Inflammatory macrophage treated with lipopolysaccharide for 1 hour (primary cell): Measurements from ENCODE around the gene HOXD3.

Source experiments
- DNase-seq, 2 donors: peaks; one replicate each; pipeline ENCODE4 v3.0.0-alpha.2; 2020 to 2022

Gene HOXD3

DNA sequence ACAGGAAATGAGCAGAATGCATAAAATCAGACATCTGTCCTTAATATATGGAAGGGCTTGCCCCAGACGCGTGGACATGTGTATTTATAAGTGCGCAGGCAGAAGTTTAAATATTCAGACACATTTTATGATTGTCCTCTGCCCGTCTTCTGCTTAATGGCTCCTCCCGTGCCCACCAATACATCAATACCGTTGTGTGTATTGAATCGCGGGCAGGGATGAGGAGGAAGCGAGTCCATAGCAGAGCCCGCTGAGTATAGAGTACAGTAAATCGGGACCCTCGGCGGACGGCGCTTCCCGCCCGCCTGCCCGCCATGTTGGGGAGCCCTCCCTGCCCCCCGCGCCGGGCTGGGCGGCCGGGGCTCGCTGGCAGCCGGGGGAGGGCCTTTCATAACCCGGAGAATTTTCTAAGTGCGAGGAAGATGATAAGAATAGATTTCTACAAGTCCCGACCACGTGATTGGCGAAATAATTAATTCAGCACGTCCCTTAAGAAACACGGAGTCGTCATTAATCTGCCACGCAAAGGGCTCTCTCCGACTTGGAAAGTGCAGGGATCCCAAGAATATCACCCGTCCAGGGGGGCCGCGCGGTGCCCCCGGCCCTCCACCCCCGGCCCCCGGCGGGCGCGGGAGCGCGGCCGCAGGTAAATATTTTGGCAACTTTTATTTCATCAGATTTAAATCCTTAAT, at the start of gene HOXD3:
Gene HOXD3 (plus strand): TSS at position 501 of the 692 bp plus-strand sequence. CDS start 11,808 bp downstream, outside the sequence.
- DNase-seq, result no peak

DNA sequence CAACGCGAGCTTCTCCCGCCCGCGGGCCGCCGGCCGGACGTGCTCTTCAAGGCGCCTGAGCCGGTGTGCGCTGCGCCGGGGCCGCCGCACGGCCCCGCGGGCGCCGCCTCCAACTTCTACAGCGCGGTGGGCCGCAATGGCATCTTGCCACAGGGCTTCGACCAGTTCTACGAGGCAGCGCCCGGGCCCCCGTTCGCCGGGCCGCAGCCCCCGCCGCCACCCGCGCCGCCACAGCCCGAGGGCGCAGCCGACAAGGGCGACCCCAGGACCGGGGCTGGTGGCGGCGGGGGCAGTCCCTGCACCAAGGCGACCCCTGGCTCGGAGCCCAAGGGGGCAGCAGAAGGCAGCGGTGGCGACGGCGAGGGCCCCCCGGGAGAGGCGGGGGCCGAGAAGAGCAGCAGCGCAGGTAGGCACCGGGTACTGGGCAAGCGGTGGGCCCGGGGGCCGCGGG, 49.4 kb upstream of the HOXD3 start:
- DNase-seq, result no peak

DNA sequence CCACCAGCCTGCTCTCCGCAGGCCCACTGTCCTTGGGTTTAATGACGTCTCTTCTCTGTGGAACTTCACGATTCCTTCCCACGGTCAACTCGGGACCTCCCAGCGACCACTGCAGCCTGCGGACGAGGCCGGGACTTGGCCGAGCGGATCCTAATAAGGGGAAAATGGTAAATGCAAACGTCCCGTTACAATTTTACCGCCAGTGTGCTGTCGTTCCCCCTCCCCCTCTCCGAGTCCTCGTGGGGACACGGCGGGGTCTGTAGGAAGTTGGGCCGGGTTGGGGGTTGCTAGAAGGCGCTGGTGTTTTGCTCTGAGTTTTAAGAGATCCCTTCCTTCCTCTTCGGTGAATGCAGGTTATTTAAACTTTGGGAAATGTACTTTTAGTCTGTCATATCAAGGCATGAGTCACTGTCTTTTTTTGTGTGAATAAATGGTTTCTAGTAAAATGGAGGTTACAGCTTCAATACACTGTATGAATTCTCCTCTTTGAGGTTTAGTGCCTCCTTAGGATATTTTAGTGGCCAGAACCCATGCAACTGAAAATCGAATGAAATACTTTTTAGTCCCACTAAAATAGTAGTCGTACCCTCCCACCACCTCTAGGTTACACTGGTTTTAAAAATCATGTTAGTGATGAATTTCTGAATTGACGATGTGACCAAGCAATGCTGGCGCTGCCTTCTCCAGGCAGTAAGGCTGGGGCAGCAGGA, 47.8 kb upstream of the HOXD3 start:
- DNase-seq, result no peak

DNA sequence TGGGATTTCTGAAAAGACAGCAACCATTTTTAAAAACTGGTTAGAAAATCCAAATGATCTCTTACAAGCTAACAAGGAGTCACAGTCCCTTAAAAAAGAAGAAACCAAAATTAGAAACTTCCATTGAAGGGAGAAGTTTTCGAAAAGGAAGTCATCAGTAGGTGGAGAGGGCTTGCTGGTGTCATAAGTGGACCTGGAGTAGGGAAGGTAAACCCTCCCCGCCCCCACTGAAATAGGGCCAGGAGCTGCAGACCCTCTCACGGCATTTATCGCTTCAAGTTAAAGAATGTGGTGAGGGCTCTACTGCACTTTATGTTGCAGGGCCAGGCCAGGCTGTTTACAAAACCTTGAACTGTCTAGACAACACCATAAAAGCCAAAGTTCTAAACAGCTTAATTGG, 47.2 kb upstream of the HOXD3 start:
- DNase-seq, result no peak

DNA sequence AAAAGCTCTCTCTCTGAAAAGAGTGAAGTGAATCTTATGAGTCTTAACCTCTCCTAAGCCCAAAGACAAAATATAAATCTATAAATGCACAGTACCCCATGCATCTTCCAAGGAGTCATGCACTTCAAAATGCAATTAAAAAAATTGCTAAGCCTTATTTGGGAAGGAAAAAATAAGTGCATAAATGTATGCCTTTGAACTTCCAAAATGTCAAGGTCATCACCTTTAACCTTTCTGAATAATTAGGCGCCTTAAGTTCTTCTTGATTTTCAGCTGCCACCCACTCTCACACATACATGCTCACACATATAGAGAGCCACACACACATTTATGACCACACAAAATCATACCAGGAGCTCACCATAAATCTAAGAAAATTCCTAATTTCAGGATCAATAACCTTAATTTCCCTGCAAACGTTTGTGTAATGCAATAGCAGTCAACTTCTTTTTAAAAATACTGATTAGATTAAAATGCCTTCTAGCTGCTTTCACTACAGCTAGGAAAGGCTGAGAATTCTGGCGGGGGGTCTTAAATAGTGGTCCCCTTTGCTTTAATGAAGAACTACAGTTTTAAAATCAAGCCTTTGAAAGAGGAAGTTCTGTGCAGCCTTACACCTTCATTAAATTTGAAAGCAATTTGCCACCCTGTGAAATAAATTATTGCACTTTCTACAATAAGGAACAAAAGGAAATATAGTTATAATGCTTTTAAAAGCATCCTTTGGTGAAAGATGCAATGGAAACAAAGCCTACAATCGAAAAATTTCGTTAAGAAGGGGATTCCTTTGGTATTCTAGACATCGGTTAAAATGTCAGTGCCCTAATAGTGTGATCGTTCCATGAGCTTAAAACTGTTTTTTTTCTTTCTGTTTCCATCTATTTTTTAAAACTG, 46.4 kb upstream of the HOXD3 start:
- no peak for DNase-seq

DNA sequence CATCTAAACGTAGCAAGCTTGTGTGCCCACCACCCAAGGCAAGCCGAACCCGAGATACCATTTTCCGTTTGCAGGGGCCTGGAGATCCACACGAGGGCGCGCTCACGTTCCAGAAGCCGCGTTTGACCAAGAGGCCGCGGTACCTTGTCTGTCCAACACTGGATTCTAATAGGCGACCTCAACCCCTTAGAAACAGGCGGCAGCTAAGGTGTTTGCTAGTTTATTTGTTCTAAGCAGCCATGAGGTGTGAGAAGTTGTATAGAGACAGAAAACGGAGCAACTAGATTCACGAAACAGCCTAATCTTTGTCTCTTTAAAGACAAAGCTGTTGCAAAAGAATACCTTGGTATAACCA, 45.8 kb upstream of the HOXD3 start:
- DNase-seq, result peak in 1 of 2 donors; percentile 22

DNA sequence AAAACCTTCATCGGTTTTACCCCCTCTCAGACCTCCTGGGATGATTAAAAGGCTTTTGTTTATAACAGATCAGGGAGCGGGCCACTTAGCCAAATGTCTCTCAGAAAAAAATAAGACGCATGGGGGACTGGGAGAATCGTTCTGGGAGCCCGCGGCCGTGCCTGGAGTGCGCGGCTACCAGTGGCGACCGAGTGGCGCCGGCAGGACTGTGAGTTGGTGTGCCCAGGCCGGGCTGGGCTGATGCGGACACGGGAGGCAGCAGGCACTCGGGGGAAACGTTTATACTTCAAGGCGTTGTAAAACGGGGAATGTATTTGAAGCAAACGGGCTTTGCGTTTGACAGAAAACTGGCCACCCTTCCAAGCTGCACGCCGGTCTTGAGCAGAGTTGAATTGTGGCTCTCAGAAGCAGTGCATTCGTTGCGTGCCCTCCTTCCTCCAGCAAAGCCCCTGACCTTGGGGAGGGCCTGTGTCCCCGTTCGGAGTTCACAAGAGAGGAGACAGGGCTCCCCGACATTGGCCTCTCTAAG, 45.2 kb upstream of the HOXD3 start:
- DNase-seq, result no peak

DNA sequence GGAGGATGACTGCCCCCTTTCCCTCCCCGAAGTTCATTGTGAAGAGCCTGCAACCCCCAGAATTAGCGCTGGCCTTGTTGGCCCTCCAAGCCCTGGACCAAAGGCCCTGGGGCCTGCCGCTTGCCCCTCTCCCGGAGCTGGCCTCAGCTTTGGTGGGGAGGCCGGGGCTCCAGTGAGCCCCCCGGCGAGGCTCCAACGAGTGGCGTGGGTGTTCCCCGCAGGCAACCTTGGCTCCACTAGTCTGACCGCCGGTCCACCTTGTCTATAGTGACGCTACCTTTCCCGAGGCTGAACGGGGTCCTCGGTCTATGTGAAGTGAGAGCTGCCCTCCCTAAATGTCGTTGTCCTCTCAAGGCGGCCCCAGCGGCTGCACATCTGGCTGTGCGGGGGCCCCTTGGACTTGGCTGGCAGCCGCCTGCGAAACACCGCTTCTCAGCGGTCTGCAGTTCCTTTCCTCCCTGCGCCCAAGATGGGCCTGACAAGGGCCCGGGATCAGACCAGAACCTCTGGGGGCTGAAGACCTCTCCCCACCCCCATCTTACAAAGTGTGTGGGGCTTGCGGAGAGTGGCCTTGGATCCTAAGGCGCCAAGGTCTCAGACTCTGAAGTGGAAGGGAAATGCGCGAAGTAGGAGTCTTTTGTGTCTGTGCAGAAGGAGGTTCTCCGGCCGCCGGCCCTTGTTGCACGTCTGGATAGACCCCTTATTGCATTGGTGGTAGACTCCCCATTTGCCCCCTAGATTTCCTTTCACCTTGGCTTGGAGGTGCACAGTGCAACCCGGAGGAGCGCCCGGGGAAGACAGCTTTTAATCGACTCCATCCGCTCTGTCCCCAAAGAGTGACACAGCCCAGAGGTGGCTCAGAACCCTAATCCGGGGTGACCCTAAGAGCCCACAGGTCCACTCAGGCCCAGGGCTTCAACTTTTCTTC, 44.5 kb upstream of the HOXD3 start:
- no peak for DNase-seq

DNA sequence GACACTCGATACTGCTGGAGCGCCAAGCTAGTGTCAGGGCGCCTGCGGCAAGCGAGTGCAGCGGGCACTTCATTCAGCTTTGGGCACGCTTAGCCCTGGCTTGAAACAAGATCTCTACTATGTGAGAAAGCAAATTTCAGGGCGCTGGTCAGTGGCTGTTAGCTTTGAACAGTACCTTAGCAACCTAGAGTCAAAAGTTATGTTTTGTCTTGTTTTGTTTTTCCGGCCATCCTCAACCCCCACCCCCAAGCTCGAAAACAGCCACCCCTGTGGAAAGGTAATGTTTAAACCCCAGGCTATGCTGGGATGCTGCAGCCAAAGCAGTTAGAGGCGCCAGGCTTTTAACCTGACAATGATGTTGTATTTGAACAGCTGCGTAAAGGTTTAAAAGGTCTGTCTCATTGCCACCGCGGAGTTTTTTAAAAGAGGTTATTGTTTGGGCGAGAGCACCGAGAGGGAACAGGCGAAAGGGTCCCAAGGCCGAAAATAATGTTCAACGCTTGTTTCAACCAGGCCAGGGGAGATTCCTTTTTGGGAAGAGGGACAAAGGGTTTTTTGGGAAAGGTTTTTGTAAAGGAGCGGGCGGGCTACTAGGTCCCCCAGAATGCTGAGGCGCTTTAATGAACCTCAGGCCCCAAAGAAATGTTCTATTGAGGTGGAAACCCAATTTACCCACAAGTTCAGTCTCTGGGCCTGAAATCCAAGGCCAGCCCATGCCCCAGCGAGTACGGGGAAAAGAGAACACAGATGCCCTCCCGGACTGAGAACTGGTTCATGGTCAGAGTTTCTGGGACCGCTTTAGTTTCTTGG, 42.8 kb upstream of the HOXD3 start:
- DNase-seq, result no peak

DNA sequence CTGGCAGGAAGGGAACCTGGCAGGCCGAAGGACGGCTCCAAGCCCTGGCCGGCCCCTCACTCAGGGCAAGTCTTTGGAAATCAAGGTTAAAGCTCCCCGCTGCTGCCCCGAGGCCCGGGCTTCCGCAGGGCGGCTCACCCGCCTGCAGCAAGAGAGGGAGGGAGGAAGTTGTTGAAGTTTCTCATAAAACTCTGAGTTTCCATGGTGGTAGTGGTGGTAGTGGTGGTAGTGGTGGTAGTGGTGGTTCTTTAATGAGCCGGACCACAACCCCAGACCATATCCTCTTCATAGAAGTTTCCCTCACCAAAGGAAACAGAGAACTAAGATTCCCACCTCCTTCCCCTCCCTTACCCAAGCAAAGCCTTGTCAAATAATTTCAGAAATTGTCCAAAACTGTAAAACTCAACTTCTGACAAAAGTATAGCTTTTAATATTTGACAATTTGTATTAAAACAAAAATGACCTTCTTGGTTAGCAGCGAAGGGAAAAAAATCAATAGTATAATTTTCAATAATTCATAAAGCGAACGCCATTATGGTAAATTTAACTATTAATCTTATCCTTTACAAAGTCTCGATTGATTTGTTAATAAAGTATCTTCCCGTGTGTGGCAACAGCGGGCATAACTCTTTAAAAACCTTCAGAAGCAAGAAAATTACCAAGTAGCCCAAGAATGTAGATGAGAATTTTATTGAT, 42.0 kb upstream of the HOXD3 start:
- no peak for DNase-seq

DNA sequence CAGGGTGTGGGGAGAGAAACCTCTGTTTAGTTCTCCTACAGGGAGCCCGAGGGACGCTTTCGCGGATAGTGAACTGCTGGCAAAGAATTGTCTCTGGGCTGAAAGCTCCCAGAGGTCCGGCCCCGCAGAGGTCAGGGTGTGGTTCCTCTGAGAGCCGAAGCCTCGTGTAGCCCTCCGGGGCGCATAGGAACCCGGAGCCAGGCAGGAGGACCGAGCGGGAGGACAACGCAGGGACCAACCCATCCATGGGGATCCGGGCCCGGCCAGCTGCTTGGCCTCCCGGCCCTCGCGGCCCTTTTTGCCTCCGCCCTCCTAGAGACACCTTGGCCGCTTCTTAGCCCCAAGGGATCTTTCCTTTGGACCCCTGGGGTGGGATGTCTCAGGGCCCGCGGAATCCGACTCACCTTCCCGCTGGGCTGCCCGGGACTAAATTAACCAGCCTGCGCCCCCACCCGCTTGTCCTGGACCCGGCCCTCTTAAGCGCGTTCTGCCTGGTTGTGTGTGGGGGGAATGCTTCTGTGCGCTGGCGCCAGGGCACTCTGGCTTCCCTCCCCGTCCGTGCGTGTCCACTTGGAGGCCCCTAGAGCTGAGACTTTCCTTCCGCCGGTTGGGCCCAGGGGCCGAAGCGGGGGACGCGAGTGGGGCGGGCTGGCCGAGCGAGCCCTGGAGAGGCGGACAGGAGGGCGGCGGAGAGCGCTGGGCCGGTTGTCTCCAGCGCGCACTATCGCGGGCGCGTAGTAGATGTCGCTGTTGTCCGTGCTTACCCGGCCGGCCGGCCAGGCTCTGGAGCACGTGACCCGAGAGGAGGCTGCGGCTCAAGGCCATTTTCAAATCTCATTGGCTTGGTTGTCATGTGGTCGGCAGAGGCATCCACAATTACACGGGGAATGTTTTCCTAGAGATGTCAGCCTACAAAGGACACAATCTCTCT, 41.0 kb upstream of the HOXD3 start, which contains the start of gene HOXD10:
Gene HOXD10 (plus strand): TSS at position 896 of the 931 bp plus-strand sequence. CDS start 56 bp downstream, outside the sequence.
- no peak for DNase-seq

DNA sequence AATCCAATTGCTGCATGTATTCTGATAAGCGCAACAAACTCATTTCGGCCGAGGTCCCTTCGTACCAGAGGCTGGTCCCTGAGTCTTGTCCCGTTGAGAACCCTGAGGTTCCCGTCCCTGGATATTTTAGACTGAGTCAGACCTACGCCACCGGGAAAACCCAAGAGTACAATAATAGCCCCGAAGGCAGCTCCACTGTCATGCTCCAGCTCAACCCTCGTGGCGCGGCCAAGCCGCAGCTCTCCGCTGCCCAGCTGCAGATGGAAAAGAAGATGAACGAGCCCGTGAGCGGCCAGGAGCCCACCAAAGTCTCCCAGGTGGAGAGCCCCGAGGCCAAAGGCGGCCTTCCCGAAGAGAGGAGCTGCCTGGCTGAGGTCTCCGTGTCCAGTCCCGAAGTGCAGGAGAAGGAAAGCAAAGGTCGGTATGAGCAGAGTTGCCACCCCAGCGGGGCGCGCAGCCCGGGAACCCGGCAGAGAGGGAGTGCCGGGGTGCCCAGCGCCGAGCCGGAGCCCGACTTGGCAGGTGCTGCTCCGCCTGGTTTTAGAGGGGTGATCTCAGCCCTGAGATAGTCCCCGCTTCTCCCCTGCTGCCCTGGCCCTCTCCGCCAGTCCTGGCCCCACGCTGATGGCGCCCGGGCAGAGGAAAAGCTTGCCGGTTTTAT, 39.8 kb upstream of the HOXD3 start:
- DNase-seq, result no peak

DNA sequence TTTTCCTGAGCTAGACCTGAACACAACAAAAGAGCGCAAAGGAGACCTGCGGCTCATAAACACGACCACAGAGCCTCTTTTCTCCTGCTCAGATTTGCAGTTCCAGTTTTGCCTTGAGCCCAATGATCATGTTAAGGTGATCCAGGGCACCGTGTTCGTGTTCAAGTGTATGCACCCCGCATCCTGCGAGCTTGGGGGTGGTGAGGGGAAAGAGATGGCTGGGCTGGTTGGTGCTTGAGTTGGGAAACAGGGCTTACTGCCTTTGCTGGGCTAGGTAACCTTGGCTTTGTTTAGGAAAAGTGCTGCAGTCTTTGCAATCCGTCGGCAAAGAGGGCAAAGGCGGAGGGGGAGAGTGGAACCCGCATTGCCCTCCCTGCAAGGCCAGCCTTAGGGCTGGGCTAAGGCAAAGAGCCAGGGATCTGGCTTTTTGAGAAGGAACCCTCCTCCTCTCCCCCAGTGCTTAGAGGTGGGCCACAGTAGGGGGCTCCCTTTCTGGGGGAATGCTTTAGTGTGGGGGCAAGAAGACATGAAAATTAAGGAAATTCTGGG, 39.2 kb upstream of the HOXD3 start:
- no peak for DNase-seq

DNA sequence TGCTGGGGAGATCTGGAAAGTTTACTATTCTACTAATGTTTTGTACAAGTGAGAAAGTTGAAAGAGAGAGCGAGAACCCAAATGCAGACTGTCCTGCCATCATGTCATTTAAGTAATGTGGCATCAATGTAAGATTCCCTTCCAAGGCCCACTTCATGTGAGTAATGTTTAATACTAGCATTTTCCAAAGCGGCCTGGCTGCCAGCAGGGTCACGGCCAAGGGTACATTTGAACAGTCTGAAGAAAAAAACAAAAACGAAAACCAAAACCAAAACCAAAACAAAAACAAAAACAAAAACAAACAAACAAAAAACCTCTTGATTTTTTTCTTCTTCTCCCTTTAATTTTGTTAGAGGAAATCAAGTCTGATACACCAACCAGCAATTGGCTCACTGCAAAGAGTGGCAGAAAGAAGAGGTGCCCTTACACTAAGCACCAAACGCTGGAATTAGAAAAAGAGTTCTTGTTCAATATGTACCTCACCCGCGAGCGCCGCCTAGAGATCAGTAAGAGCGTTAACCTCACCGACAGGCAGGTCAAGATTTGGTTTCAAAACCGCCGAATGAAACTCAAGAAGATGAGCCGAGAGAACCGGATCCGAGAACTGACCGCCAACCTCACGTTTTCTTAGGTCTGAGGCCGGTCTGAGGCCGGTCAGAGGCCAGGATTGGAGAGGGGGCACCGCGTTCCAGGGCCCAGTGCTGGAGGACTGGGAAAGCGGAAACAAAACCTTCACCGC, 38.3 kb upstream of the HOXD3 start:
- DNase-seq, result no peak

DNA sequence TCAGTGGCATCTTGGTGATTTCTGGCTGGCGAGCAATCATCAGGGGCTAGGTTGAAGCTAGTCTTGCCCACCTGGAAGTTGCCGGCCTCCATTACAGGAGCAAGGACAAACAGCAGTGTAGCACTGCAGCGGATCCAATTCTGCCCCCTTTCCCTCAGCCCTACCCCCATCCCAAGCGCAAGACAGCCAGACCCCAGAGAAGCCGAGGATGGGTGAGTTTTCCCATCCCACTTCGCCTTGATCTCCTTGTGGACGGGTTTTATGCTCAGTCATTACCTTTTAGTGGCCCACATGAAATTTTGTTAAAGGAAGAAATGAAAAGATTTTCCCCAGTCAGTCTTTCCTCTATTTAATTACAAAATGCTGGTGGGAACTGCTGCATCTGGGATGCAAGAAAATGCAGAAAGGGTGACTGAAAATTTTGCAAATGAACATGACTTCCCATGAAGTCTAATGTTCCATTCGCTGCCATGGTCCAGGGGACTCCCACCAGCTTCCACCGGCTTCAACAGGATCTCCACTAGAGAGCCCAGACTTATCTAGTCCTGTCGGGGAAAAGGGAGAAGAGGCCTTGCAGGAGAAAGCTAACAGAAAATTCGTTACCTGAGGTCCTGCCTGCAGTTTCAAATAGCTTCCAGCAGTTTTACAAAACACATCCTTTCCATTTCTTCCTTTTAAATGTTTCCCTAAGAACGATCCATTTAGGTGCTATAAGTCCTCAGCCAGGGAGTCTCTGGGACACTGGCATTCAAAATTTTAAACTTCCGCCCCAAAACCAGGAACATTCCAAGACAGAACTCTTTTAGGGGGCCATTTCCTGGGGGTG, 36.5 kb upstream of the HOXD3 start:
- DNase-seq, result no peak

DNA sequence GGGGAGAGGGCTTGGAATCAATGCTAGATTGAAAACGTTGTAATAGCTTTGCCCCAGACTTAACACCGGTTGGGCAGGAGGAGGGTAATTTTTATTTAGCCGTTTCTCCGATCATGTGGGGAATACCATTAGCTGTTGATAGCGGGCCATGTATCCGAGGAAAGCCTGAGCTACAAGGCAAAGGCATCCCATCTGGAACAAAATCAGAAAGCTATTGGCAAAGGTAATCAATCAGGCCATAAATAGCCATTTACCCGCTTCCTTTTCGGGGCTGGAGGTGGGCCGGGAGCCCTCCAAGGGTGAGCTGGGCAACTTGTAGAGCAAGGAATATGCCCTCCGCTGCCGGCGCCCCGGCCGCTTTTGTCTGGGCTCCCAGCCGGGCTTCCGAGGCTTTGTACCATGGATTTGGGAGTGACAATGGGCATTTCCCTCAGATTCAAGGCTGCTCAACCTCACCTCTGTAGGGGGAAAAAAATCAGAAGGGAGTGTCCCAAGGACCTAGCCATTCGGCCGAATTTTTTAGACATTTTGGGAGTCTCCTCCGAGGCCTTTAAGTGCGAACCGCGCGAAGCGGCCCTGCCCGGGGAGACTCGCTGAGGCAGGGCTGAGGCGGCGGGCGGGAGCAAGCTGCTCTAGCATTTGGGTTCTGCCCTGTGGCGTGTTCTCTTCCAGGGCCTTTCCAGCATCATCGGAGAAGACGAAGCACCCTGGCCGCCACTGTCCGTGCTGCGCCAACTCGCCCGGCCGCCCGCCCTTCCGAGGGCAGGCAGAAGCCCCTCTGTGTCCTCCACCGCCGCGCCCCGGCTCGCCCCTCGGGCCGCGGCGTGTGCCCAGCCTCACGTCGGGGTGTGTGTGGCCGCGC, 35.7 kb upstream of the HOXD3 start:
- DNase-seq, result no peak
